HG03135 (cell line): ENCODE results near the gene ADARB2.

Experiments used
- ATAC-seq: cut with Tn5 transposase; IDR thresholded peaks from one replicate; pipeline ENCODE4 v1.9.1; 2021; ENCODE audit warnings: mild to moderate bottlenecking, moderate library complexity; ENCODE audit not compliant: unreplicated experiment

ADARB2 gene

GRCh38 chr10:1573981-1574380 is 163.3 kb downstream of the ADARB2 start:
- ATAC-seq: no peak

- ATAC-seq: no peak
These were observed 163.9 kb downstream of the ADARB2 start for GRCh38 chr10:1573334-1573969.

- ATAC-seq: no peak
These were observed 164.6 kb downstream of the ADARB2 start for GRCh38 chr10:1572519-1573333.

GRCh38 chr10:1571587-1572237 is 165.6 kb downstream of the ADARB2 start:
- no peak for ATAC-seq

GRCh38 chr10:1570416-1571051 is 166.8 kb downstream of the ADARB2 start:
- ATAC-seq: no peak

GRCh38 chr10:1569208-1569607 is 168.1 kb downstream of the ADARB2 start:
- ATAC-seq: no peak

- no peak for ATAC-seq
These were observed 169.4 kb downstream of the ADARB2 start for GRCh38 chr10:1567742-1568495.

GRCh38 chr10:1567152-1567551 is 170.2 kb downstream of the ADARB2 start:
- ATAC-seq: no peak

- ATAC-seq: no peak
These were observed 172.5 kb downstream of the ADARB2 start for GRCh38 chr10:1564791-1565190.

GRCh38 chr10:1563028-1563427 is 174.3 kb downstream of the ADARB2 start:
- no peak for ATAC-seq

- no peak for ATAC-seq
These were observed 175.5 kb downstream of the ADARB2 start for GRCh38 chr10:1561731-1562337.

- no peak for ATAC-seq
These were observed 176.7 kb downstream of the ADARB2 start for GRCh38 chr10:1560535-1561192.

- ATAC-seq: no peak
These were observed 177.6 kb downstream of the ADARB2 start for GRCh38 chr10:1559761-1560160.

GRCh38 chr10:1559311-1559710 is 178.0 kb downstream of the ADARB2 start:
- no peak for ATAC-seq

- no peak for ATAC-seq
These were observed 178.4 kb downstream of the ADARB2 start for GRCh38 chr10:1558906-1559305.

- no peak for ATAC-seq
These were observed 180.2 kb downstream of the ADARB2 start for GRCh38 chr10:1557081-1557480.

GRCh38 chr10:1556496-1556895 is 180.8 kb downstream of the ADARB2 start:
- no peak for ATAC-seq

GRCh38 chr10:1553951-1554350 is 183.4 kb downstream of the ADARB2 start:
- no peak for ATAC-seq

- no peak for ATAC-seq
These were observed 184.2 kb downstream of the ADARB2 start for GRCh38 chr10:1552881-1553670.
